AG09309 (cell line): ENCODE data around the gene GREB1.

Experiments used
- DNase-seq: peaks from one replicate; pipeline ENCODE4 v3.0.0-alpha.2; 2010; ENCODE audit warnings: low read depth
- H3K4me3 ChIP-seq: 2 replicates; pipeline ENCODE4 v1.5.1; 2011; ENCODE audit warnings: mild to moderate bottlenecking, low read depth, low read length, moderate library complexity; ENCODE audit not compliant: control insufficient read depth
- CTCF ChIP-seq: IDR thresholded peaks from 2 replicates; pipeline ENCODE4 v1.5.1; 2011; ENCODE audit warnings: mild to moderate bottlenecking, low read depth, low read length, inconsistent platforms; ENCODE audit not compliant: insufficient read depth, control insufficient read depth; ENCODE audit errors: missing control alignments

GREB1 gene

DNA sequence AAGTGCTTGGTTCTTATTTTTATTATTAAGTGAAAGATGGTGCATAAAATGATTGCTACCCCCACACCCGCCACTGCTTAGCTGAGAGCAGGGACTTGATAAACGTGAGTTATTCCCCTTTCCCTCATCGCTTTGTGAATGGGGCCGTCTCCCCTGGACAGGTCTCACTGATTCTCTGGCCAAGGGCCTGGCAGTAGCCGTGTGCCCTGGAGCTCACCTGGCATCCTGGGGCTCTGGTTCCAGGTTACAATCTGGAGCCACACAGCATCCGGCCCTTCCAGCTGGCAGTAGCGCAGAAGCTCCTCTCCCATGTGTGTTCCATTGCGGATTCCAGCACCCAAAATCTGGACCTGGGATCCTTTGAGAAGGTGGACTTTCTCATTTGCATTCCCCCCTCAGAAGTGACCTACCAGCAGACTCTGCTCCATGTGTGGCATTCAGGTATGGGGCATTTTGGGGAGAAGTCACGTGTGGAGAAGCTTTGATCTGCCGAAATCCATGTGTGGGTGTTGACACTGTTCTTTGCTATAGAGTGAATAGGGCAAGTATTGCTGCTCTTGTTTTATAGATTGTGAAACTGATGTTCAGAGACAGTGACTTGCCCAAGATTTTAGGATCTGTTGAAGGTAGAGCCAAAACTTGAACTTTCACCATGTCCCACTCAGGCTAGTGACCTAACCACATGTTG is 63.8 kb downstream of the GREB1 start:
- DNase-seq = no peak
- TF ChIP-seq CTCF = no peak
- H3K4me3 ChIP-seq = no peak overlapping the region

GRCh38 chr2:11598228-11598731 is 64.4 kb downstream of the GREB1 start:
- TF ChIP-seq CTCF = no peak
- no peak overlapping the region for H3K4me3 ChIP-seq
- DNase-seq = no peak

- TF ChIP-seq CTCF = no peak
- no peak for DNase-seq
- H3K4me3 ChIP-seq = no peak overlapping the region
These were observed 68.8 kb downstream of the GREB1 start for GRCh38 chr2:11602563-11603204.

DNA sequence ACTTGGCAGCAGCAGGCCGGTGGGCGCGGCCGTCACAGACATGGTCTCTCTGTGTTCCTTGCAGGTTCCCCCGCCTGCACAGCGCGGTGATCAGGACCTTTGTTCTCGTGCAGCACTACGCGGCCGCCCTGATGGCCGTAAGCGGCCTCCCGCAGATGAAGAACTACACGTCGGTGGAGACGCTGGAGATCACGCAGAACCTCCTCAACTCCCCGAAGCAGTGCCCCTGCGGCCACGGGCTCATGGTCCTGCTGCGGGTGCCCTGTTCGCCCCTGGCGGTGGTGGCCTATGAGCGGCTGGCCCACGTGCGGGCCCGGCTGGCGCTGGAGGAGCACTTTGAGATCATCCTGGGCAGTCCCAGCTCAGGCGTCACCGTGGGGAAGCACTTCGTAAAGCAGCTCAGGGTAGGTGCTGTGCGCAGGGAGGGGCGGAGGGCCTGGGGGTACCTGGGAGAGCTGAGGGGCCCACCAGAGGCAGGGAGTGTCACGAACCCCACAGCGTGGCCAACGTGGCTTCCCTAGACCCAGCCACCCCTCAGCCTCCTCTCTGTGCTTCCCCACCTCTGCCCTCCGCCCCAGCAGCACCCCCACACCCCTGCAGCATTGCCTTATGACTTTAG is 76.9 kb downstream of the GREB1 start:
- no peak for TF ChIP-seq CTCF
- DNase-seq = no peak
- H3K4me3 ChIP-seq = no peak overlapping the region

DNA sequence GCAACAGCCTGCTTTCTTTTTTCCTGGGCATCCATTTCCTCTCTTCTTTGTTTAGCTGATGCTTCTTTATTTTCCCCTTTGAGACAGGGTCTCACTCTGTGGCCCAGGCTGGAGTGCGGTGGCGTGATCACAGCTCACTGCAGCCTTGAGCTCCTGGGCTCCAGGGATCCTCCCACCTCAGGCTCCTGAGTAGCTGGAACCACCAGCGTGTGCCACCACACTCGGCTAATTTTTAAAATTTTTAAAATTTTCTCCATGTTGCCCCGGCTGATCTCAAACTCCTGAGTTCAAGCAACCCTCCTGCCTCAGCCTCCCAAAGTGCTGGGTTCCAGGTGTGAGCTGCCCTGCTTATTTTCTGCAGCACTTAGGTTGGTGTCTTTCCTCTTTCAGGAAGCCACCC is 77.4 kb downstream of the GREB1 start:
- no peak for TF ChIP-seq CTCF
- no peak overlapping the region for H3K4me3 ChIP-seq

GRCh38 chr2:11612553-11613215 is 78.8 kb downstream of the GREB1 start:
- no peak for DNase-seq
- TF ChIP-seq CTCF = no peak
- H3K4me3 ChIP-seq = no peak overlapping the region

More for the DNA sequence above, 77.4 kb downstream of the GREB1 start:
- DNase-seq = no peak
